Stimulated activated CD4-positive, alpha-beta T cell treated with anti-CD3 and anti-CD28 coated beads, Interleukin-4, amount 100 ng/mL, for 4 hours (primary cell): ENCODE measurements around the gene GRIP2.

Source experiments
- DNase-seq, 2 experiments: peaks; one replicate each; pipeline ENCODE4 v3.0.0-alpha.2; 2020

GRIP2 gene

DNA sequence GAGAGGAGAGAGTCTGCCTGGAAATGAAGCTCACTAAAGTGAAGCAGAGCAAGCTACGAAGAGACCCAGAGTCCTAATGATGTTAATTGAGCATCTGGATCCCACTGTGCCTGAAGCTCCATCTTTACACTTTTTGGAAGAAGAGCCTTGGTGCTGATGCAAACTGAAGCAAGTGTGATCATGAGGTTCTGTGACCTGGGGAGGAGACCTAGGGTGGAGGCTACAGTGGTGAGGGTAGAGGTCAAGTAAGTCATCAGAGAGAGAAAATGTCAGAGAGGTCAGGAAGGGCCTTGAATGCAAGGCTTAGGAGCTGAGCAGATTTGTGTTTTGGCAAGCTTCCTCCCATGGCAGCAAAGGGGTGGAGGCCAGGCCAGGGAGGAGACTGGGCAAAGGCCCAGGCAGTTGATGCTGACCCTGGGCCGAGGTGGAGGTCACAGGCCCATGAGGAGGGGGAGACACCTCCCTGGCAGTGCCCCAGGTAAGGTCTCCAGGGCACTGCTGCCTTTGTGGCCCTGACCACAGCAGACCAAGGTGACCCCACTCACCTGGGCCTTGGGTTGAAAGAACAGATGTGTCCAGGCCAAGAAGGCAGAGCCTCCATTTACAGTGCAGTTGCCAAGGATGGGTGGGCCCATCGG lies 1.6 kb downstream of the GRIP2 start:
- no peak for DNase-seq

DNA sequence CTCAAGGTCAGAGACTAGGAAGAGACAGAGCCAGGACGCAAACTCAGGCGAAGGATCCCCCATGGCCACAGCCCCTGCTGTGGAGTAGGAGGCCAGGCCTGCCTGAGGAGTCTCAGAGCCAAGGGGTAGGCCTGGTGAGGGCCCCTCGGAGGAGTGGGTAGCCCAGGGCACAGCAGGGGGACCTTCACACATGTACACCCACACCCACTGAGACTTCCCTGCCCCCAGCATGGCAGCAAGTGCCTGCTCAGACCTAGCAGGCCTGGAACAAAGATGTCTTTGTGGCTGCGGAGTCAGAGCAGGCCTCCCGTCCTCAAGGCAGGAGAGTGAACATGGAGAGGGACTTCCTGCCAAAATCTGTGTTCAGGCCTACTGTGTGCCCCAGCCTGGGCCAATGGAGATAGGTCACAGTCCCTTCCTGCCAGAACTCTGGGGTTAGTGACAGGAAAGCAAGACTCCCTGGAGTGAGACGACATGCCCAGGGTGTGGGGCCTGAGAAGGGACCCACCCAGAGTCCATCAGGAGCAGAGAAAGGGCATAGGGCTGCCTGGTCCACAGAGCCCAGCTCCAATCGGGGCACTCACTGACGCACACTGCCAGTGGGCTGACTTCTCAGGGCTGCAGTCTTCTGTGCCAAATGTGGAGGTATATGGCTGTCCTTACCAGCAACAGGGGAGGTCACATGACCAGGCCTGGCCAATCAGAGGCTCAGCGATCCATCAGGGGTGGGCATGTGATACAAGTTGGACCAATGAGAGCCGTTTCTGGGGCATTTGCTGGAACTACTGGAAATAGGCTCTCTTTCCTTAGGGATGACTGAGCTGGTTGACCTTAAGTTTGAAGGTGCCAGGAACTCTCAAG lies 2.3 kb downstream of the GRIP2 start:
- DNase-seq, result no peak

DNA sequence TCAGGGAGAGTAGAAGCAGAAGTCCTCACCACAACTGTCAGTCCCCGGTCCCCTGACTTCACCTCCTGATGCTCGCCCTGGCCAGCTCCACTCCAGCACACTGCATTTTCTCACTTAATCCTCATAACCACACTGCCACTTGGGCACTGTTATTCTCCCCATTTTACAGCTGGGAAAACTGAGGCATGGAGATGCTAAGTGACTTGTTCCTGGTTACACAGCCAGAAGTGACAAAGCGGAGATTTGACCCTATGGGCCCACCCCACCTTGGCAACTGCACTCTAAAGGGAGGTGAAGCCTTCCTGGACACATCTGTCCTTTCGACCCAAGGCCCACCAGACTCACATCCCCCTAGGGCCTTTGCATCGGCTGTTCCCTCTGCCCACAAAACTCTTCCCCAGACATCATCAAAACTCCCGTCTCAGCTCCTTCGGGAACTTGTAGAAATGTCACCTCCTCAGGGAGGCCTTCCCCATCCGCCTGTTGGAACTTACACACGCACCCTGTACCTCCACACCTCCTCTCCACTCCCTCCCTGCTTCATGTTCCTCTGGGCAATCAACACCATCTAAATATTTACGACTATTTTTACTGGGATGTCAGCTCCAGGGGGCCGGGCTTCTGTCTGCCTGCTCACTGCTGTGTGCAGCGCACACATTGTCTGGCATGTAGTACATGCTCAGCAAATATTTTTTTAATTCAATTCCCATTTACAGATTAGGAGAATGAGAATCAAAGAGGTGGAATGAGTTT lies 3.1 kb downstream of the GRIP2 start:
- no peak for DNase-seq

DNA sequence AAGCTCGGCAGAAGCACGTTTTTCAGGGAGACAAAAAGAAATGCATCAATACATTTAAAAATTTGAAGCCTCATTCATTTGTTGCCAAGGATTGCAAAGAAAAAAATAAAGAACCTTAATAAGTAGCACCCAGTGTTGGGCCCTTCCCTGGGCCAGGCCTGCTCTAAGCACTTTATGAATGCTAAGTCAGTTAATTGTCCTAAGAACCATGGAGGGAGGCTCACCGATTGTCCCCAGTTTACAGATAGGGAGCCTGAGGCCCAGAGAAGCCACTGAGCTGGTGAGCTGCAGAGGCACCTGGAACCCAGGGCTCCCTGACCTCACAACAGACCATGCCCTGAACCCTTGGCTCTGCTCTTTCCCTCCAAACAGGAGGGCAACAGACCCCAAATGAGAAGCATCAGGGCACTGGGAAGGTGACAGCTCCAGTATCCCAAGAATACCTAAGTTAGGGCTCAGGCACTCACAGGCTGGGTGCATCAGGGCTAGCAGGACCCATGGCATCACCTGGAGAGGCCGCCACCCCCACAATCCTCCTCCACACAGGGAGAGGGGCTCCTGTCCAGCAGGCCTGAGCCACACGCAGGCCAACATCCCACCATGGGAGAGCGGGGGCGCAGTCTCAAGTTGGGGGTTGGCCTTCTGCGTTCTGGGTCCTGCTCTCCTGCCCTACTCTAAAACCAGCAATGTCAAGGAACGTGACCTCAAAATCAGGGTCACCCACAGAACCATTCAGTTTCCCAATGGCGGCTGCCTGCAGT lies 3.9 kb downstream of the GRIP2 start:
- no peak for DNase-seq

DNA sequence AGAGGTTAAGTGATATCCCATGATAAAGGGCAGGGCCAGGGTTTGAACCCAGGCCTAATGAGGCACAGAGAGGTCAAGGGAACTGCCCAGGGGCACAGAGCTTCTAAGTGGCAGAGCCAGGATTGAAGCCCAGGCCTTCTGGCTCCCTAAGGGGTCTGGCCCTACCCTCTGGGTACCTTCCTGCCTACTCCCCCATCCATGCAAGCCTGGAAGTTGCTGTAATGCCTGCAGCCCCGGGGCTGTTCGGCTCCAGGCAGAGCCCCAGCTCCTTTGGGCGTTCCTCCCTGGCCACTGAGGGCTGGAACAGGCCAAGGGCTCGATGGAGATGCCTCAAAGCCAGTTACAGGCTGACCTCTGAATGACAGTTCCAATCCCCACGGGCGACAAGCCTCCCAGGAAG lies 4.5 kb downstream of the GRIP2 start:
- no peak for DNase-seq

DNA sequence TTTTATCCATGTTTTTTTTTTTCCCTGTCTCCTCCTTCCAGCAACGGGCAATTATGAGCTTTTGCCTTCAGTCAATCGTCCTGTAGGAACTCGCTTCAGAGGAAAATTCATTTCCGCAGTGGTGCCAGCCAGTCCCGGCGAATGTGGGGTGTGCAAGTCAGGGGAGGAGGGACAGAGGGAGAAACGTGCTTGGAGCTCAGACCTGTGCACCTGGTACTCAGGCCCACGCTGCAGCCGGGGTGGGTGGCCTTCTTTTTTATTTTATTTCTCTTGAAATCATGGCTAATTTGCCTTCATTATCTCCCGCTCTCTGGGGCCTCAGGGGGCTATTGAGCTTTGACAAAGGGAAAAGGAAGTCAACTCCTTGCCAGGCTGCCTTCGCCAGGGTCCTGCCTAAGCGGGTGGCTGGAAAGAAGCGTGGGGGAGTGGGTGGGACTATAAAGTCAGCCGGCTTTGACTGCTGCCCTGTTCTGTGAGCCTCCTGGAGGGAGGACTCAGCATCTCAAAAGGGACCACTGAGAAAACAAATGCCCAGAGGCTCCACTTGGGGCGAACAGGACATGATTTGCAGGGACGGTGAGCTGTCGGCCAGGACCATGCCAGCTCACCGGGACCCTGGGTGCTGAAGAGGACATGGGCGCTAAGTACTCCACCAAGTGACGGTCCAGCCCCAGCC lies 5.5 kb downstream of the GRIP2 start:
- DNase-seq, result no peak

DNA sequence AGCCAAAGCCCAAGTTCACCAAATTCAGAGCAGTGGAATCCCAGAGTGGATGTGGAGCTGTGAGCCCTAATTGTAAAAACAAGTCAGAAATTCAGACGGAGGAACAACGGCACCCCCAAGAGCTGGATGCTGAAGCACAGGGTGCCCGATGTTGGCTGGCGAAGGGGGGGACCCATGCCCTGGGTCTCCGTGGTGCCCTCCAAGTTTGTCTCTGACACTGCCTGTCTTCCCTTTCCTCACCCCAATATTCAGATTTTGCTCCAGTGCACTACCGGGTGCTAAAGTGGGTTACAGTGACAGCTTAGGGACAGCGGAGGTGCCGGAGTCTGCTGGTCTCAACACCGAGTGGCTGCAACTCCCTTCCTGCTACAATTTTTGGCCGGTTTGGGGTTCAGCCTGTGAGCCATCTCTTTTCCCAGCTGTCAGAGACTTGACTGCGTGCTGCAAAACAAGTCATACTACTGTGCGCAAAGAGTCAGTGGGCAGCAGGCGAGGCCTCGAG lies 6.6 kb downstream of the GRIP2 start:
- DNase-seq, result no peak

DNA sequence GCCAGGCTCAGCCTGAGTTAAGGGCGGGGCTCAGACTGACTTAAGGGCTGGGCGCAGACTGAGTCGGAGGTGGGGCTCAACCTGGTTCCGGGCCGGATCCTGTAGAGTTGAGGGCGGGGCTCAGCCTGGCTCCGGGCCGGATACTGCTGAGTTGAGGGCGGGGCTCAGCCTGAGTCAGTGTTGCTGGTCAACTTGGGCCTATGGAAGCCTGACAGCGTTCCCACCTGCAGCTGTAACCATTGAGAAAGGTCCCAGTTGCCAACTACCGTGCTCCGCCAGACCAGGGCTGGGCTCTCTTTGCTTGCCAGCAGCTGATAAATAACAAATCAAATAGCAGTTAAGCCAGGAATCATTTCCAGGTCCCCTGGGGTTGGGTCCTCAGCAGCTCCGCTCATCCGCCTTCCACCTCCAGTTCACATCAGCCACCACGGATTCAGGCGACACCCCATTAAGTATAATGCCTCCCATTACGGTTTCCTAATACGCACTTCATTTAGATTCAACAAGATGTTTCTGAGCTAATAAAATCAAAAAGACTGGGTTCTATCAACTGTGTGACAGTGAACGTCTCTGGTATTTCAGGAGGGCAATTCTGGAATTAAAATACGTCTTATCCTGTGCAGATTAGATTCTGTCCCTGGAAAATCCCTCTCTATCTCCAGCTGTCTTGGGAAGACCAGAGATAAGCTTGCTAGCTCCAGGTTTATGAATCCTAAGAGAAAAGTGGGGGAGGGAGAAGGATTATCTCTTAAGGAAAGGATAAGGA lies 7.3 kb downstream of the GRIP2 start:
- no peak for DNase-seq

DNA sequence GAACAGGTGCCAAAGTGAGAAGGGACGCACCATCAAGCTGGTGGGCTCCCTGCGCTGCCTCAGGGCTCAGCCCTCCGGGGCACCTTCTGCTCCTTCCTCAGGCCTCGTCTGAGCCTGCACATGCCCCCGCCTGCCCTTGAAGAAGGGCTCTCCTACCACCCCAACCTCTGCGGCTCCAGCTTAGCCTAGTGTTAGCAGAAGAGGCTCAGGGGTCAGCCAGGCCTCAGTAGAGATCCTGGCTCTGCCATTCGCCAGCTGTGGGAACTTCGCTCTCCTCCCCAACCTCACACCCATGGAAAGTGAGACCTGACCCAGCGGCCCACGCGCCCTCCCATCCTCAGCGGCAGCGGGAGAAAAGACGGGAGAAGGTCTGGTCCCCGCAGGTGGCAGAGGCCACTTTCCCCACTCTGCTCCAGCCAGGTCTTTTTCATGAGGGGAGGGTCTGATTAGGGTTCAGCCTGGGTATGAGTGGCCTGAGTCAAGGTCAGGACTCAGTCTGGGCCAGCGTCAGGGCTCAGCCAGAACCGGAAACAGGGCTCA lies 8.2 kb downstream of the GRIP2 start:
- DNase-seq, result no peak

DNA sequence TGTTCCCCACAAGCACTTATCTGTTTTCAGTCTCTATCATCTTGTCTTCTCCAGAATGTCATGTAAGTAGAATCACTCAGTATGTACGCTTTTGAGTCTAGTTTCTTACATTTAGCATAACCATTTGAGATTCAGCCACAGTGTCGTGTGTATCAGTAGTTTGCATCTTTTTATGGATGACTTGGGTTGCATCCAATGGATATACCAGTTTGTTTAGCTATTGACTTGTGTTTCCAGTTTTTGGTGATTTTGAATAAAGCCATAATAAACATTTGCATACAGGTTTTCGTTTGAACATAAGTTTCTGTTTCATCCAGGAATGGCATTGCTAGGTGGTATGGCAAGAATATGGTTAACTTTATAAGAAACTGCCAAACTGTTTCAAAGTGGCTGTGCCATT lies 12.1 kb downstream of the GRIP2 start:
- no peak for DNase-seq

DNA sequence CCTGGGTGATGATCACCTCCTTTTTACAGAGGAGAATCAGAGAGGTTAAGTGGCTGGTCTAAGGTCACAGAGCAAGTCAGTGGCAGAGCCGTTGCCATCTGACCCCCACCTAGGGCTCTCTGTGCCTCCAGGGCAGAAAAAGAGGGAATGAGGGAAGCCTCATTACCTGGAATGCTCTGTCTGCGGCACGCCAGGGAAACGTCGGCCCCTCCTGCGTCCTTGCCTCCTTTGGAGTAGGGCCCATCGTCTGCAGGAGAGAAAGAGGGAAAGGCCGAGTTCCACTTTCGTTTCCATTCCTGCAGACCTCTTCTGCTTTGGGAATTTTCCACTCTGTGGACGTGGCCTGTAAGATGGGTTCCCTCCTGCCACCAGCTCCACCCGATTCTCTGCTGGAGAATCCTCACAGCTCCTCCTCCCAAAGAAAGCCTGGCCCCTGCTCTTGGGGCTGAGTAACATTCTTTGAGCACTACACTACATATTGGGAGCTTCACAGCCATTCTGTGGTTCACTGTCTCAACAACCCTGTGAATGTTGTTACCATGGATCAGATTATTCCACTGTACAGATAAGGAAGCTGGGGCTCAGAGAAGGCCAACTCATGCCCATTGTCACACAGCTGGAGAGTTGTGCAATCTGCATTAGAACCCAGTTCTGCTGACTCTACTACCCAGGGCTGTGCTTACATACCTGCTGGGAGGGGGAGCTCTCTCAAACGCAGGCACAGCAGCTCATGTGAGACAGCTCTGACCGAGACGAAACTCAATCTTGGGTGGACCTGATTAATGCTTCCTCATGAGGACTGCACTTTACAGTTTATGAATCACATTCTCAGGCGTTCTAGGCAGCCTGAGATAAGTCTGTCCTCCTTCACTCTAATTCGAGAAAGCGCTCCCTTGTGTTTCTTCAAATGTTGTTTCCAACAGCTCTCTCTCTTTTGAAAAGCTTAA lies 14.2 kb downstream of the GRIP2 start:
- no peak for DNase-seq

DNA sequence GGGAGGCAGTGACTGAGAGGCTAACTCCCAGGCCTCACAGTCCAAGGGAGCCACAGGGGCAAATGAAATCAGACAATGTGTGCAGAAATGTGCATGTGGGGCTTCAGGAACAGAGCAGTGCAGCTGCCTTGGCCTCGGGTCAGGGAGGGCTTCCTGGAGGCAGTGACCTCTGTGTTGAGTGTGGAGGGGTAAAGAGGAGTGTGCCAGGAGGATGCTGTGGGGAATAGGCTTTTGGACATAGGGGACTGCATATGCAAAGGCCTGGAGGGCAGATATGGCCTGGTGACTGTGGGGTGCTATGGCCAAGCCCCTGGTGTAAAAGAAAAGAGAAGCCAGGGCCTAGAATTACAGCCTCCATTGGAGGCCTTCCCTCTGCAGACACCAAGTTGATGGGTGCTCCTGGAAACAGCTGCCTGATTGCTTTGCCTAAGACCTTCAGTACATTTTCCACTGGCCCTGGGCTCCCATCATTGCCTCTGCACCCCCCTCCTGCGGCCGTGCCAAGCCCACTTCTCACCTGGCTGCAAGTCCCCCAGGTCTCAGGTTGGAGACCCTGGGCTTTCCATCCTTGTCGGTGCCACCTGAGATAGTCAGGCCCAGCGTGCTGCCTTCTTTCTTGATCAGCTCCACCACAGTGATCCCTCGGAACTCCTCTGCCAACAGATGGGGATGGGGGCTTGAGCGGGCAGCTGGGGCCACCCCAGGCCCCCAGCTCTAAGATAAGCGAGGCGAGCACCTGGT lies 15.1 kb downstream of the GRIP2 start:
- DNase-seq, result no peak

DNA sequence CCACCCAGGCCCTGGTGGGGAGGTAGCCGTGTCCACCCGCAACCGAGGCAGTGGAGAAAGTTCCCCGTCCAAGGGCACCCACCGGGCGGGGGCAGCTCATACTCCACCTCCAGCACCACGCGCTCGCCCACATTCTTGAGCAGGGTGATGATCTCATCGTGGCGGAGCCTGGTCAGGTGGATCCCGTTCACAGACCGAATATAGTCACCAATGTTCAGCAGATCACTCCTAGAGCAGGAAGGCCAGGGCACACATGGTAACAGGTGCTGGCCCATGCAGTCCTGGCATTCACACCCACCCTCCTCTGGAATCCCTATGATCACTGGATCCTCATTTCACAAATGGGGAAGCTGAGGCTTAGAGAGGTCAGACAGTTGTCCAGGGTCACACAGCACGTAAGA lies 15.8 kb downstream of the GRIP2 start:
- no peak for DNase-seq

DNA sequence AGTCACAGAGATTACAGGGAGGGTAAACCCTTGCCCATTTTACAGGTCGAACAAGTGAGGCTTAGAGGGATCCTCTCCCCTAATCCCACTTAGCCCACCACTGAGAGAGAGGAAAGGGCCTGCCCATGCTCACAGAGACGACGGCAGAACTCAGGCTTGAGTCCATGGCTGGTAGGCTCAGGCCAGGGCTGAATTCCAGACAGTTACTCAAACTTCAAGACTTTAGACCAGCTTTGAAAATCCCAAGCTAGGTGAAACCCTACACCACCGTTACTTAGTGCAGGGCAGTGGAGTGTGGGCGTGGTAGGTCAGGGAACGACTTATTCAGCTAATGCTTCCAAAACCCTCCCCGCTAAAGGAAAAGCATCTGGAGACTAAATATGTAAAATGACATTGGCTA lies 16.4 kb downstream of the GRIP2 start:
- no peak for DNase-seq

DNA sequence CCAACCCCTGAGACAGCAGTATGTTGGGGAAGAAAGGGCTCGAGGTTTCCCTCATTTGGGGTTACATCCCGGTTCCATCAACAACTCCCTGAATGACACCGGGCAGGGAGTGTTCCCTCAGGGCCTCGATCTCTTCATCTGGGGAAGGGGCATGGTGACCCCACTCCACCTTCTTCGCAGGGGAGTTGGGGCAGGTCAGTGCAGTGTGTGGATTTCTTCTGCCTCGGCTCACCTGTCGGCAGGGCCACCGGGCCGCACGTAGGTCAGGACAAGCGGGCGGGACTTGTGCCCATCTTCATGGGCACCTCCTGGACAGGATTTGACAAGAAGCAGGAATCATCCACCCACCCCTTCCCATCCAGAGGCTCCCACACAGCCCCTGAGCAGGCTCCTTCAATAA lies 17.4 kb downstream of the GRIP2 start:
- no peak for DNase-seq

DNA sequence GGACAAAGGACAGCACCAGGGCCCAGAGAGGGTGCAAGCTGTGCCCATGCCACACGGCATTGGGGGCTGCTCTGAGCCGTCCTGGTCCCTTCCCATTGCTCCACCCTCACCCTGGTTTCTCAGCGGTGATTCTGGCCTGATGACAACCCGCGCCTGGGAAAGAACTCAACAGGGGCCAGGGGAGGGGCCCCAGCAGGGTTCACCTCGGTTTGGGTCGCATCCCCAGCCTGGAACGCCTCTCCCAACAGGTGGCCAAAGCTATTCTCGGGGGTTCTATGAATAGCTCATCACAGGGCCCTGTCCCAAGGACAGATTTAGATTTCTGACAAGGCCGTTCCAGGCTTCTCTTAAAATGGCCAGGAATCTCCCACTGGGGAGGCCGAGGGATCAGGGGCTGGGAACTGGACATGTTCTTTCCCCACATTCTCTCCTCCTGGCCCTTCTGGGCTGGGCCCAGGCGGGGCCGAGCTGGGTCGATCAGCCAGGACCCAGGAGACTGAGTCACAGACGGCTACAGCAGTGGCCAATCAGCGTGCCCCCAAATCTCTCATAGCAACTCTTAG lies 17.9 kb downstream of the GRIP2 start:
- no peak for DNase-seq

DNA sequence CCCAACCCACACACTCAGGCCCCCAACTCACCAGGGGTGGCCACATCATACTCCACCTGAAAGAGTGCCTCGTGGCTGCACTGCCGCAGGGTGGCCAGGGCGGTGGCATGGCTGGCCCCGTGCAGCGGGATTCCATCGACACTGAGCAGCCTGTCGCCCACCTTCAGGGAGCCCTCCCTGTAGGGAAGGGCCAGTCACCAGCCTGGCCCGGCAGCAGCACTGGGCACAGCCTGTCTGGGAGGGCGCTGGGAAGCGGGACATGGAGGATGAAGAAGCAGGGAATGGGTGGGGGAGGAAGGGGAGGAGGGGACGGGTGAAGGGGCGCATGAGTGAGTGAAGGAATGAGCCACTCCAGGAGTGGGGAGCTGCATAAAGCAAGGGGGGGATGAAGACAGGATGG lies 18.5 kb downstream of the GRIP2 start:
- DNase-seq, result no peak

DNA sequence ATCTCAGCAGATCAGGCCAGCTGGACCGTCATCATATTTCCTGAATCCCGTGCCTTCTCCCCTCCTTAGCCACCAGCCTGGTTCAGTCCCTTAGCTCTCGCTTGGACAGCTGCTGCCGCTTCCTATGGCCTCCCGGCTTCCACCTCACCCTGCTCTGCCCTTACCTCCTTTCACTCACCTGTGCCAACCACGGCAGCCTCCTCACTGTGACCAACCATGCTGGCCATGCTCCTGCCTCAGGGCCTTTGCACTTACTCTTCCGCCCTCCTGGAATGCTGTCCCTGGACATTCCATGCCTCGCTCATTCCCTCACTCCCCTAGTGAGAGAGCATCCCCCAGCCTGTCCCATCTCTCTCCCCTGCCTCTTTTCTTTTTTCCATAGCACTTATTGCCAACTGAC lies 19.2 kb downstream of the GRIP2 start:
- DNase-seq, result no peak

DNA sequence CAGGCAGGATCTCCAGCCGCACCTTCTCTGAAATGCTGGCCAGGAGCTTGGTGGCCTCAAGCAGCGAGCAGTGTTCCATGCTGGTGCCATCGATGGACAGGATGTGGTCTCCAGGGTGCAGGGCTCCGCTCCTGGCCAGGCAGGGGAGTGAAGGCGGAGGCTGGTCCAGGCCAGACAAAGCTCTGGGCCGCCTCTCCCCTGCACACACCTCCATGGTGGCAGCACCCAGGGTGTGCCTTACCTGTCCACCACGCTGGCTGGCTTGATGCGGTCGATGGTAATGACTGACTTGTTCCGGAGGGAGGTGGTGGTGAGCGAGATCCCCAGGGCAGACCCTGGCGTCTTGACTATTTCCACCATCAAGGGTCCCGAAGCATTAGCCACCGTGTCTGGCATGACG lies 20.0 kb downstream of the GRIP2 start:
- DNase-seq, result no peak
